Measurements from ENCODE around the gene LY6G6C.

LY6G6C gene

GRCh38 chr6:31725502-31726350 is 4.2 kb upstream of the LY6G6C start:
- WGBS, 2 experiments, result 92 to 95% methylated on average over 12 of the region's 12 CpGs
- Histone ChIP-seq H3K9me3 (ENCODE audit: control insufficient read depth, low read length) (no peaks in the 10 kb centered on the region), H3K4me1 (ENCODE audit: control insufficient read depth, insufficient read depth, low read length) (no peaks in the 10 kb centered on the region), H3K27ac (ENCODE audit: insufficient read depth, low read depth, low read length, poor library complexity, severe bottlenecking) (no peak overlapping the region), H3K27me3 (ENCODE audit: control insufficient read depth, insufficient read depth, low read length, poor library complexity, severe bottlenecking) (peaks cover 3% of the 10 kb centered on the region), H3K4me3 (ENCODE audit: insufficient read depth, low read depth, low read length) (no peak overlapping the region), H3K36me3 (ENCODE audit: control insufficient read depth, insufficient read depth, low read length) (peaks cover 25% of the 10 kb centered on the region)

GRCh38 chr6:31723980-31724691 is 2.6 kb upstream of the LY6G6C start:
- Histone ChIP-seq H3K27ac (ENCODE audit: insufficient read depth, low read depth, low read length, poor library complexity, severe bottlenecking) (no peak overlapping the region), H3K4me1 (ENCODE audit: control insufficient read depth, insufficient read depth, low read length) (no peaks in the 10 kb centered on the region), H3K4me3 (ENCODE audit: insufficient read depth, low read depth, low read length) (no peak overlapping the region), H3K36me3 (ENCODE audit: control insufficient read depth, insufficient read depth, low read length) (peaks cover 25% of the 10 kb centered on the region), H3K27me3 (ENCODE audit: control insufficient read depth, insufficient read depth, low read length, poor library complexity, severe bottlenecking) (peaks cover 3% of the 10 kb centered on the region), H3K9me3 (ENCODE audit: control insufficient read depth, low read length) (no peaks in the 10 kb centered on the region)
- WGBS, 2 experiments, result 93 to 95% methylated on average over 25 of the region's 25 CpGs

- no peak within 1 kb of the TSS for H3K4me3 ChIP-seq (ENCODE audit: insufficient read depth, low read depth, low read length)
- peaks cover 25% of the 10 kb centered on the region for H3K36me3 ChIP-seq (ENCODE audit: control insufficient read depth, insufficient read depth, low read length)
- no peaks in the 10 kb centered on the region for H3K9me3 ChIP-seq (ENCODE audit: control insufficient read depth, low read length)
- 92 to 93% methylated on average over 46 of the region's 46 CpGs for WGBS, 2 experiments
- H3K27ac ChIP-seq (ENCODE audit: insufficient read depth, low read depth, low read length, poor library complexity, severe bottlenecking), result no peak within 1 kb of the TSS
- H3K4me1 ChIP-seq (ENCODE audit: control insufficient read depth, insufficient read depth, low read length), result no peaks in the 10 kb centered on the region
- H3K27me3 ChIP-seq (ENCODE audit: control insufficient read depth, insufficient read depth, low read length, poor library complexity, severe bottlenecking), result peaks cover 3% of the 10 kb centered on the region
Measured at GRCh38 chr6:31723245-31723979, 1.9 kb upstream of the LY6G6C start, which contains the start of gene MPIG6B. TSS of gene MPIG6B (plus strand) at chr6:31723373. CDS start at chr6:31723384, 11 bp downstream.

GRCh38 chr6:31722173-31722572 is 627 bp upstream of the LY6G6C start:
- Histone ChIP-seq H3K27ac (ENCODE audit: insufficient read depth, low read depth, low read length, poor library complexity, severe bottlenecking) (no peak overlapping the region), H3K9me3 (ENCODE audit: control insufficient read depth, low read length) (no peaks in the 10 kb centered on the region), H3K4me1 (ENCODE audit: control insufficient read depth, insufficient read depth, low read length) (no peaks in the 10 kb centered on the region), H3K36me3 (ENCODE audit: control insufficient read depth, insufficient read depth, low read length) (peaks cover 16% of the 10 kb centered on the region), H3K27me3 (ENCODE audit: control insufficient read depth, insufficient read depth, low read length, poor library complexity, severe bottlenecking) (peaks cover 9% of the 10 kb centered on the region), H3K4me3 (ENCODE audit: insufficient read depth, low read depth, low read length) (no peak overlapping the region)
- 93 to 94% methylated on average over 3 of the region's 3 CpGs for WGBS, 2 experiments

- Histone ChIP-seq H3K27ac (ENCODE audit: insufficient read depth, low read depth, low read length, poor library complexity, severe bottlenecking) (no peak overlapping the region), H3K36me3 (ENCODE audit: control insufficient read depth, insufficient read depth, low read length) (no peaks in the 10 kb centered on the region), H3K4me3 (ENCODE audit: insufficient read depth, low read depth, low read length) (no peak overlapping the region), H3K9me3 (ENCODE audit: control insufficient read depth, low read length) (no peaks in the 10 kb centered on the region), H3K27me3 (ENCODE audit: control insufficient read depth, insufficient read depth, low read length, poor library complexity, severe bottlenecking) (peaks cover 9% of the 10 kb centered on the region), H3K4me1 (ENCODE audit: control insufficient read depth, insufficient read depth, low read length) (peaks cover 1% of the 10 kb centered on the region)
- WGBS, 2 experiments, result 87 to 96% methylated on average over 5 of the region's 5 CpGs
Measured at GRCh38 chr6:31720196-31720770, 1.3 kb downstream of the LY6G6C start.

GRCh38 chr6:31719001-31719400 is 2.5 kb downstream of the LY6G6C start:
- Histone ChIP-seq H3K27ac (ENCODE audit: insufficient read depth, low read depth, low read length, poor library complexity, severe bottlenecking) (no peak overlapping the region), H3K4me1 (ENCODE audit: control insufficient read depth, insufficient read depth, low read length) (peaks cover 13% of the 10 kb centered on the region), H3K27me3 (ENCODE audit: control insufficient read depth, insufficient read depth, low read length, poor library complexity, severe bottlenecking) (peaks cover 9% of the 10 kb centered on the region), H3K9me3 (ENCODE audit: control insufficient read depth, low read length) (no peaks in the 10 kb centered on the region), H3K36me3 (ENCODE audit: control insufficient read depth, insufficient read depth, low read length) (no peaks in the 10 kb centered on the region), H3K4me3 (ENCODE audit: insufficient read depth, low read depth, low read length) (no peak overlapping the region)
- WGBS, 2 experiments, result 87 to 90% methylated on average over 6 of the region's 6 CpGs

- Histone ChIP-seq H3K4me3 (ENCODE audit: insufficient read depth, low read depth, low read length) (no peak overlapping the region), H3K27ac (ENCODE audit: insufficient read depth, low read depth, low read length, poor library complexity, severe bottlenecking) (no peak overlapping the region), H3K4me1 (ENCODE audit: control insufficient read depth, insufficient read depth, low read length) (peaks cover 20% of the 10 kb centered on the region), H3K36me3 (ENCODE audit: control insufficient read depth, insufficient read depth, low read length) (no peaks in the 10 kb centered on the region), H3K27me3 (ENCODE audit: control insufficient read depth, insufficient read depth, low read length, poor library complexity, severe bottlenecking) (peaks cover 9% of the 10 kb centered on the region), H3K9me3 (ENCODE audit: control insufficient read depth, low read length) (no peaks in the 10 kb centered on the region)
- WGBS, 2 experiments, result 94 to 100% methylated on average over 1 of the region's 1 CpG
Measured at GRCh38 chr6:31718265-31718664, 3.3 kb downstream of the LY6G6C start.

- H3K4me3 ChIP-seq (ENCODE audit: insufficient read depth, low read depth, low read length), result no peak overlapping the region
- H3K36me3 ChIP-seq (ENCODE audit: control insufficient read depth, insufficient read depth, low read length), result no peaks in the 10 kb centered on the region
- H3K27me3 ChIP-seq (ENCODE audit: control insufficient read depth, insufficient read depth, low read length, poor library complexity, severe bottlenecking), result peaks cover 12% of the 10 kb centered on the region
- H3K27ac ChIP-seq (ENCODE audit: insufficient read depth, low read depth, low read length, poor library complexity, severe bottlenecking), result no peak overlapping the region
- 71 to 72% methylated on average over 10 of the region's 10 CpGs for WGBS, 2 experiments
- H3K9me3 ChIP-seq (ENCODE audit: control insufficient read depth, low read length), result no peaks in the 10 kb centered on the region
- peaks cover 23% of the 10 kb centered on the region for H3K4me1 ChIP-seq (ENCODE audit: control insufficient read depth, insufficient read depth, low read length)
Measured at GRCh38 chr6:31717499-31718222, 3.9 kb downstream of the LY6G6C start.

Measured in ectodermal cell (in vitro differentiated cells).